Effector memory CD8-positive, alpha-beta T cell (primary cell): Measurements from ENCODE around the gene CCDC85B.
A peak's percentile ranks its signal among the peaks of the same experiment; 100 is the strongest.

Experiments
- ATAC-seq: fragments of 150-1000 bp; cut with Tn5 transposase; replicated peaks from 2 replicates; pipeline ENCODE4 v1.10.0; 2021; ENCODE audit warnings: mild to moderate bottlenecking, moderate library complexity
- DNase-seq, 3 experiments: peaks; one replicate each; pipeline ENCODE4 v3.0.0; 2021
- H3K27ac Mint-ChIP-seq, 2 donors: one replicate each; pipeline ENCODE4 v1.8.0; 2022; ENCODE audit warnings: mild to moderate bottlenecking in 2 of 2, mixed read lengths in 2 of 2, moderate library complexity in 2 of 2
- H3K27me3 Mint-ChIP-seq, 2 donors: one replicate each; pipeline ENCODE4 v1.8.0; 2022; ENCODE audit warnings: mixed read lengths in 2 of 2
- H3K36me3 Mint-ChIP-seq: one replicate; pipeline ENCODE4 v1.8.0; 2022; ENCODE audit warnings: mild to moderate bottlenecking, moderate library complexity, mixed read lengths; ENCODE audit not compliant: insufficient read depth
- H3K4me1 Mint-ChIP-seq, 2 donors: one replicate each; pipeline ENCODE4 v1.8.0; 2022; ENCODE audit warnings: low read depth in 2 of 2, mixed read lengths in 2 of 2
- H3K4me3 Mint-ChIP-seq, 2 donors: one replicate each; pipeline ENCODE4 v1.8.0; 2022; ENCODE audit warnings: mild to moderate bottlenecking in 2 of 2, mixed read lengths in 2 of 2, moderate library complexity in 2 of 2
- H3K9me3 Mint-ChIP-seq, 2 donors: one replicate each; pipeline ENCODE4 v1.8.0; 2022; ENCODE audit warnings: mixed read lengths in 2 of 2

CCDC85B gene

GRCh38 chr11:65869643-65870306, 20.7 kb upstream of the CCDC85B start:
- no peaks in the 10 kb centered on the region for H3K27me3 Mint-ChIP-seq
- ATAC-seq (no peak), DNase-seq (no peak)
- peaks cover 21% of the 10 kb centered on the region for H3K36me3 Mint-ChIP-seq
- H3K4me1 Mint-ChIP-seq: peaks cover 20 to 22% of the 10 kb centered on the region in 2 donors
- peak overlapping the region; percentile 34 to 39 for H3K4me3 Mint-ChIP-seq
- no peaks in the 10 kb centered on the region for H3K9me3 Mint-ChIP-seq
- peak overlapping the region in 1 of 2 donors; percentile 19 for H3K27ac Mint-ChIP-seq

GRCh38 chr11:65870307-65870658, 20.2 kb upstream of the CCDC85B start:
- peak overlapping the region; percentile 19 to 53 for H3K27ac Mint-ChIP-seq
- H3K36me3 Mint-ChIP-seq: peaks cover 16% of the 10 kb centered on the region
- H3K9me3 Mint-ChIP-seq: no peaks in the 10 kb centered on the region
- ATAC-seq: no peak
- no peaks in the 10 kb centered on the region for H3K27me3 Mint-ChIP-seq
- no peak overlapping the region for H3K4me3 Mint-ChIP-seq
- DNase-seq: no peak
- H3K4me1 Mint-ChIP-seq: peaks cover 18 to 22% of the 10 kb centered on the region in 2 donors

- ATAC-seq: no peak
- no peaks in the 10 kb centered on the region for H3K9me3 Mint-ChIP-seq
- H3K4me1 Mint-ChIP-seq: peaks cover 18 to 22% of the 10 kb centered on the region in 2 donors
- peak overlapping the region in 1 of 2 donors; percentile 60 for H3K27ac Mint-ChIP-seq
- H3K36me3 Mint-ChIP-seq: peaks cover 9% of the 10 kb centered on the region
- no peaks in the 10 kb centered on the region for H3K27me3 Mint-ChIP-seq
- H3K4me3 Mint-ChIP-seq: peak overlapping the region; percentile 40 to 50
- DNase-seq: no peak
These were observed 19.5 kb upstream of the CCDC85B start for GRCh38 chr11:65870706-65871681.

- Mint-ChIP-seq H3K4me3 (peak overlapping the region; percentile 40 to 50), H3K9me3 (no peaks in the 10 kb centered on the region), H3K36me3 (peaks cover 5% of the 10 kb centered on the region), H3K27ac (peak overlapping the region in 1 of 2 donors; percentile 60), H3K27me3 (no peaks in the 10 kb centered on the region), H3K4me1 (peaks cover 18 to 20% of the 10 kb centered on the region in 2 donors)
- no peak for DNase-seq
- no peak for ATAC-seq
These were observed 18.5 kb upstream of the CCDC85B start for GRCh38 chr11:65871811-65872548.

- Mint-ChIP-seq H3K36me3 (peaks cover 5% of the 10 kb centered on the region), H3K27ac (peak within 1 kb of the TSS; percentile 93 to 96), H3K9me3 (no peaks in the 10 kb centered on the region), H3K27me3 (no peaks in the 10 kb centered on the region), H3K4me3 (peak within 1 kb of the TSS; percentile 91 to 97), H3K4me1 (peaks cover 18 to 20% of the 10 kb centered on the region in 2 donors)
- DNase-seq (no peak), ATAC-seq (peak; percentile 0)
These were observed 17.7 kb upstream of the CCDC85B start, which contains the start of gene EFEMP2 for GRCh38 chr11:65872586-65873317. Gene EFEMP2, minus strand, starts transcription at chr11:65872800. Its CDS starts 446 bp downstream, at chr11:65872354.

- ATAC-seq: peak; percentile 92
- Mint-ChIP-seq H3K9me3 (no peaks in the 10 kb centered on the region), H3K27me3 (no peaks in the 10 kb centered on the region)
These were observed 16.9 kb upstream of the CCDC85B start for GRCh38 chr11:65873318-65874156.

GRCh38 chr11:65879617-65880016, 10.9 kb upstream of the CCDC85B start, which contains the start of gene CTSW:
Gene CTSW, plus strand, starts transcription at chr11:65879837. Its CDS starts 18 bp downstream, at chr11:65879855.
- peak within 1 kb of the TSS; percentile 92 for H3K27ac Mint-ChIP-seq
- H3K4me1 Mint-ChIP-seq: peaks cover 47 to 49% of the 10 kb centered on the region in 2 donors
- peaks cover 24% of the 10 kb centered on the region for H3K36me3 Mint-ChIP-seq
- peak; percentile 84 for ATAC-seq
- peak in 1 of 3 experiments; percentile 57 for DNase-seq
- no peaks in the 10 kb centered on the region for H3K9me3 Mint-ChIP-seq
- no peaks in the 10 kb centered on the region for H3K27me3 Mint-ChIP-seq
- H3K4me3 Mint-ChIP-seq: peak within 1 kb of the TSS; percentile 88 to 90

More at GRCh38 chr11:65873318-65874156, 16.9 kb upstream of the CCDC85B start:
- Mint-ChIP-seq H3K4me3 (peak overlapping the region; percentile 91 to 97), H3K27ac (peak overlapping the region; percentile 93 to 96), H3K36me3 (peaks cover 5% of the 10 kb centered on the region), H3K4me1 (peaks cover 23 to 25% of the 10 kb centered on the region in 2 donors)
- DNase-seq: peak; percentile 98 to 100 (median 99)

GRCh38 chr11:65880027-65880426, 10.4 kb upstream of the CCDC85B start:
- Mint-ChIP-seq H3K4me1 (peaks cover 51 to 52% of the 10 kb centered on the region in 2 donors), H3K27me3 (no peaks in the 10 kb centered on the region), H3K4me3 (peak overlapping the region; percentile 88 to 90), H3K27ac (peak overlapping the region; percentile 92), H3K36me3 (peaks cover 28% of the 10 kb centered on the region), H3K9me3 (no peaks in the 10 kb centered on the region)
- no peak for DNase-seq
- ATAC-seq: no peak

GRCh38 chr11:65880844-65881421, 9.5 kb upstream of the CCDC85B start:
- Mint-ChIP-seq H3K27ac (peak overlapping the region; percentile 92), H3K4me3 (peak overlapping the region; percentile 88 to 90), H3K36me3 (peaks cover 30% of the 10 kb centered on the region), H3K4me1 (peaks cover 55 to 57% of the 10 kb centered on the region in 2 donors), H3K27me3 (no peaks in the 10 kb centered on the region), H3K9me3 (no peaks in the 10 kb centered on the region)
- ATAC-seq (peak; percentile 23), DNase-seq (no peak)

- H3K36me3 Mint-ChIP-seq: peaks cover 30% of the 10 kb centered on the region
- peak overlapping the region; percentile 53 to 88 for H3K4me3 Mint-ChIP-seq
- peaks cover 60 to 62% of the 10 kb centered on the region in 2 donors for H3K4me1 Mint-ChIP-seq
- DNase-seq (no peak), ATAC-seq (no peak)
- no peaks in the 10 kb centered on the region for H3K27me3 Mint-ChIP-seq
- no peaks in the 10 kb centered on the region for H3K9me3 Mint-ChIP-seq
- peak overlapping the region; percentile 31 to 92 for H3K27ac Mint-ChIP-seq
These were observed 8.1 kb upstream of the CCDC85B start for GRCh38 chr11:65882120-65883057.
